ENCODE data around the gene PDE11A.

PDE11A gene

GRCh38 chr2:177721818-177722567, 350.6 kb downstream of the PDE11A start:
- no peak for DNase-seq

GRCh38 chr2:177721087-177721486, 351.5 kb downstream of the PDE11A start:
- DNase-seq, result no peak

GRCh38 chr2:177717831-177718618, 354.6 kb downstream of the PDE11A start:
- DNase-seq, result no peak

- no peak for DNase-seq
Observed at GRCh38 chr2:177716484-177716883, 356.1 kb downstream of the PDE11A start.

- no peak for DNase-seq
Observed at GRCh38 chr2:177715771-177716170, 356.8 kb downstream of the PDE11A start.

GRCh38 chr2:177714704-177715103, 357.9 kb downstream of the PDE11A start:
- no peak for DNase-seq

- no peak for DNase-seq
Observed at GRCh38 chr2:177712462-177712861, 360.1 kb downstream of the PDE11A start.

GRCh38 chr2:177711483-177712265, 360.9 kb downstream of the PDE11A start:
- no peak for DNase-seq

GRCh38 chr2:177710889-177711288, 361.7 kb downstream of the PDE11A start:
- DNase-seq, result no peak

- DNase-seq, result no peak
Observed at GRCh38 chr2:177709986-177710401, 362.6 kb downstream of the PDE11A start.

GRCh38 chr2:177708660-177709444, 363.7 kb downstream of the PDE11A start:
- no peak for DNase-seq

- DNase-seq, result no peak
Observed at GRCh38 chr2:177708106-177708505, 364.5 kb downstream of the PDE11A start.

- no peak for DNase-seq
Observed at GRCh38 chr2:177705511-177706173, 366.9 kb downstream of the PDE11A start.

GRCh38 chr2:177703159-177703558, 369.4 kb downstream of the PDE11A start:
- no peak for DNase-seq

GRCh38 chr2:177698281-177698680, 374.3 kb downstream of the PDE11A start:
- DNase-seq, result no peak

GRCh38 chr2:177694348-177694747, 378.2 kb downstream of the PDE11A start:
- DNase-seq, result no peak

- no peak for DNase-seq
Observed at GRCh38 chr2:177693658-177694339, 378.8 kb downstream of the PDE11A start.

GRCh38 chr2:177692783-177693269, 379.8 kb downstream of the PDE11A start:
- no peak for DNase-seq

- no peak for DNase-seq
Observed at GRCh38 chr2:177692042-177692782, 380.4 kb downstream of the PDE11A start.

GRCh38 chr2:177691177-177691576, 381.4 kb downstream of the PDE11A start:
- no peak for DNase-seq

GRCh38 chr2:177689623-177690022, 383.0 kb downstream of the PDE11A start:
- DNase-seq, result no peak

Data from NCI-H510A treated with DMSO at 0.1 percent for 48 hours (cell line).